Measurements from ENCODE around the gene GUCY2C.
A peak's percentile ranks its signal among the peaks of the same experiment; 100 is the strongest.
"Not testable (repeated sequence)": the region's sequence is repeated elsewhere in the genome, so short reads cannot be mapped to it uniquely, and the experiment has no call there.

The GUCY2C gene

DNA sequence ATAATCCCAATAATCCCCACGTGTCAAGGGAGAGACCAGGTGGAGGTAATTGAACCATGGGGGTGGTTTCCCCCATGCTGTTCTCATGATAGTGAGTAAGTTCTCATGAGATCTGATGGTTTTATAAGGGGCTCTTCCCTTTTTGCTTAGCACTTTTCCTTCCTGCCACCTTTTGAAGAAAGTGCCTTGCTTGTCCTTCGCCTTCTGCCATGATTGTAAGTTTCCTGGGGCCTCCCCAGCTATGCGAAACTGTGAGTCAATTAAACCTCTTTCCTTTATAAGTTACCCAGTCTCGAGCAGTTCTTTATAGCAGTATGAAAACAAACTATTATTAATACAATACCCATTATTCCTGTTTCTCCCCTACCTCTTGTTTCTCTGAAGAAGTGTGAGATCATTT lies 14.2 kb downstream of the GUCY2C start:
- DNase-seq = not testable (repeated sequence)

GRCh38 chr12:14681625-14682024 lies 14.8 kb downstream of the GUCY2C start:
- no peak for DNase-seq

DNA sequence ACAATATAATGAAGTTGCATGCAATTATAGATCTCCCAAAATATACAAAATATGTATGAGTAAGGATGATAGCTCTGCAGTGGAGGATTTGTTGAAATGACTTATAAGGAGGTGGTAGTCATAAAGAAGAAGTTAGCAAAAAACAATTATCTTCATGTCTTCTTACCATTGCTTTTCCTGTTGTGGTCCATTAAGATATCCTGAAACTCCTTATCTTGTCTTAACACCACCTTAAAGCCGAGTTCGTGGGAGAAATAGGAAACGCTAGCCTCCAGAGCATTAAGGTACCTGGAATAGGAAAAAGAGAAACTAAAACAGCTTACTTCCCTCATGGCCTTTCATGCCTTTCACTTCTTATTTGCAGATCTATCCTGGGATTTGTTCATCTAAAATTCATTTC lies 15.2 kb downstream of the GUCY2C start:
- DNase-seq = no peak

DNA sequence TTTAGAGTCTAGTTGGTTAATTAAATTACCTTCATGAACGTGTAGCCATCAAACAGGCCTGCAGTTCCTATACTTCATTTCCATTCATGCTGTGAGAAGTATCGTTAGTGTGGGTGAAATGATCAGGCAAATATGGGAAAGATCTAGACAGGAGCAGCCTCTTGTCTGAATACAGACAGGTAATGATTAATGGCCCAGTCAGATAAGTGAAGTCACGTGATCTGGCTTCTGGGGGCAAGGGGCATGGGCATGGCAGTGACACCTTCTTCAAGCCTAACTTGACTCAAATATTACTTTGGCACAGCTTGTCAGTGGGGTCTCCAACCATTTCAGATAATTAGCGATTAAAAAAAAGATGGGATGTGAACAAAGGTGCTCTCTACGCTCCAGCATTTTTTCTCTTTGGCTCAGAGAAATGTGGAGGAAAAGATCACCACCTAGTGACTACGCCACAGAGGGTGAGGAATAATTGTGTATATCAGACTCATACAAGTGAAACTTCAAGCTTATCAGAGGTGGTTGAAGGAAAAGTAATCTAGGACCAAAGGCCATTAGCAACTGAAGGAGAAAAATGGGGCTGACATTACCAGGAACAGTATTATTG lies 17.8 kb downstream of the GUCY2C start:
- no peak for DNase-seq

GRCh38 chr12:14668591-14668990 lies 27.8 kb downstream of the GUCY2C start:
- no peak for DNase-seq

GRCh38 chr12:14665354-14666348 lies 30.7 kb downstream of the GUCY2C start:
- DNase-seq = no peak

- DNase-seq = peak in 3 of 56 donors; percentile 2 to 30 (median 11)
These were observed 31.9 kb downstream of the GUCY2C start for GRCh38 chr12:14664434-14665023.

- DNase-seq = no peak
These were observed 33.4 kb downstream of the GUCY2C start for GRCh38 chr12:14663002-14663401.

- DNase-seq = no peak
These were observed 39.6 kb downstream of the GUCY2C start for GRCh38 chr12:14656846-14657245.

GRCh38 chr12:14655284-14655683 lies 41.1 kb downstream of the GUCY2C start:
- DNase-seq = no peak

GRCh38 chr12:14654842-14655241 lies 41.6 kb downstream of the GUCY2C start:
- DNase-seq = no peak

GRCh38 chr12:14654416-14654815 lies 42.0 kb downstream of the GUCY2C start:
- no peak for DNase-seq

GRCh38 chr12:14652483-14652882 lies 43.9 kb downstream of the GUCY2C start:
- no peak for DNase-seq

DNA sequence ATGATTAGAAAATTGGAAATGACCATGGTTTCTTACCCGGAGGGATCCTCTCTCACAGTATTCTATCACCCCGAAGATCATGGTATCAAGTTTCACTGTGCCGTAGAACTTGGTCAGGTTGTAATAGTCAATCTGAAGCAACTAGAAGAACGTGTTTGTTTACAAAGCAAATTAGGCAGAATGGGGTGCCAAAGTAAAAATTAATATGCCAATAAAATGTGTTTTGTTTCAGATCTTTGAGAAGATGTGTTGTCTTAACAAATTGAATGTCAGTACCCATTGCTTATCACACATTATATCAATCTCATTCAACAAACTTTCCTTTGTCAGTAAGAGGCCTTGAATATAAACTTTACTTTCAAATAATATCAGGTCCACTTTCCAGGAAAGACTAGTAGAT lies 45.0 kb downstream of the GUCY2C start:
- no peak for DNase-seq

GRCh38 chr12:14650789-14651188 lies 45.6 kb downstream of the GUCY2C start:
- no peak for DNase-seq

DNA sequence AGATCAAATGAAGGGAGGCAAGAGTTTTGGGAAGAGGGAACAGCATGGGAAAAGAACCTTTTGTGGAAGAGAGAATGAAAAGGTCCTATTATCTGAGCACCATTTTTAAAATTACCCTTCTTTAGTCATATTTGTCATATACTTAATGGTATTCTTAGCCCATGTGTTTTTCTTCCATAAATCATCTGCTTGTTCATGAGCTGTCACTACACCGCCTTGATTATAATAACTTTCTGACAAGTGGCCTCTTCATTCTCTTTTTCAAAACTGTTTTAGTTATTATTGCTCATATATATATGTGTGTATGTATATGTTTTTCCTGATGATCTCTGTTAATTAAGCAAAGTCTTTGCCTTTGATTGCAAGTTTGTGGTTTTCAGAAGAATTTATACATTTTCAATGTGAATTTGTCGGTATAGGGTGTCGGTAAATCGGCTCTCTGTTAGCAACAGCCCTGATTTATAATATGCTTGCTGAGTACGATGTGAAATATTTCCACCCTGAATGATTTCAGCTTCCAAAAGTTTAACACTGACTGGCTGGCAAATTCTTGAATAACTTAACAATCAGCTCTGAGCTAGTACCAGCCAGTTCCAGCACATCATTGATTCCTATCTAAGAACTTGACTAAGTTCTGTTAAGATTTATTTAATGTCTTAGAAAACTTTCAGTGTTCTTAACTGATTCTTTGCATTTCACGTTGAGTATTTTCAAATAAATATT lies 49.2 kb downstream of the GUCY2C start:
- no peak for DNase-seq

DNA sequence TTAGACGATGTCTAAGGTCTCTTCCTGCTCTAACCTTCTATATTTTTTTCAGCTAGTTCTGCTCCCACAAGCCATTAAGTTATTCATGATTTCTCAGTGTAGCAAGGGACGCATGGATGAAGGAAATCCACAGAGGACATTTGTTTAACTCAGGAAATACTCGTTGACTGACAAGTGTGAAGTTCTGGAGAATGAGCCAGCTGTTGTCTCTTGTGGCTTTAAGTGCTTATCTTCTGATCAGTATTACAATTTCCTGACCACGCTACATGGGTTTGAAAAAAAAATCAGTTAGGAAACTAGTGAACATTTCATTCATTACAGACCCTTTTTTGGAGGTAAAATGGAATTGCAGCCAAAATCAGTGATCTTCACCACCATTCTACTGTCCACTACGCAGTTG lies 53.1 kb downstream of the GUCY2C start:
- no peak for DNase-seq

GRCh38 chr12:14638066-14638465 lies 58.3 kb downstream of the GUCY2C start:
- no peak for DNase-seq

DNA sequence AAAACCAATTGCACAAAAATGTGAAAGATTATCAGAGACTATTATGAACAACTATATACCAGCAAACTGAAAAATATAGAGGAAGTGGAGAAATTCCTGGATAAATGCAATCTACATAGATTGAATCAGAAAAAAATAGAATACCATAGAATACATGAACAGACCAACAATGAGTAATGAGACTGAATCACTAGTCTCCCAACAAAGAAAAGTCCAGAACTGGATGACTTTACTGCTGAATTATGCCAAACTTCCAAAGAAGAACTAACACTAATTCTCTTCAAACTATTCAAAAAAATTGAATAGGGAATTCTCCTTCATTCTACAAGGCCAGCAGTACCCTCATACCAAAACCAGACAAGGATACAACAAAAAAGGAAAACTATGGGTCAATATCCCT lies 60.6 kb downstream of the GUCY2C start:
- DNase-seq = no peak

GRCh38 chr12:14630793-14631192 lies 65.6 kb downstream of the GUCY2C start:
- DNase-seq = no peak

DNA sequence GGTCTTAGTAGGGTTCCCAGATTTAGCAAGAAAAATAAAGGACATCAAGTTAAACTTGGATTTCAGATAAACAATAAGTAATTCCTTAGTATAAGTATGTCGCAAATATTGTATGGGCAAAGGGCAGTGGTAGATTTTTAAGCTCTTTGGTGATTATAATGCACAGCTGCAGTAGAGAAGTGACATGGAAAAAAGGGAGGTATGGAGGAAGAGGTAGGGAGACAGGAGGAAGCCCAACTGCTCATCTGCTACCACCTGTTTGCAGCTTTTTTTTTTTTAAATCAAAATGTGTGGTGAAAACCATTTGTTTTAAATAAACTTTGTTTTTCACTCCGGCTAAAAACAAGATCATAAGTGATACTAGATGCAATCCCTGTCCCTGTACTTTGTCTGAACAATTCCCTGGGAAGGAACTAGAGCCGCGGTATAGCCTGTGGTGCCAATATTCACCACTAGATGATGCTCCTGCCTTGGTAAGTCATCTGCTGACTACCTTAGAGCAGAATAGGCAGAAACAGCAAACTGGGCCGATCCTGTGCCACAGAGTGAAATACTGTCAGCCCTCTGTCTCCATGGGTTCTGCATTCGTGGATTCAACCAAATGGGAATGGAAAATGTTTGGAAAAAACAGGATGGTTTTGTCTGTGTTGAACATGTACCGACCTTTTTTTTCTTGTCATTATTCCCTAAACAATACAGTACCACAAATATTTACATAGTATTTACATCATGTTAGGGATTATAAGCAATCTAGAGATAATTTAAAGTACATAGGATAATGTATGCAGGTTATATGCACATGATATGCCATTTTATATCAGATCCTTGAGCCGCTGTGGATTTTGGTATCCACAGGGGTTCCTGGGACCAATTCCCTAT lies 66.3 kb downstream of the GUCY2C start:
- peak in 47 of 56 donors; percentile 1 to 82 (median 33) for DNase-seq
